GM21619 (cell line): Measurements from ENCODE around the gene TCF7L1.
A peak's percentile ranks its signal among the peaks of the same experiment; 100 is the strongest.
"Not testable (repeated sequence)": the region's sequence is repeated elsewhere in the genome, so short reads cannot be mapped to it uniquely, and the experiment has no call there.

Experiments used
- ATAC-seq: cut with Tn5 transposase; IDR thresholded peaks from one replicate; pipeline ENCODE4 v1.9.1; 2021; ENCODE audit not compliant: unreplicated experiment

TCF7L1 gene

DNA sequence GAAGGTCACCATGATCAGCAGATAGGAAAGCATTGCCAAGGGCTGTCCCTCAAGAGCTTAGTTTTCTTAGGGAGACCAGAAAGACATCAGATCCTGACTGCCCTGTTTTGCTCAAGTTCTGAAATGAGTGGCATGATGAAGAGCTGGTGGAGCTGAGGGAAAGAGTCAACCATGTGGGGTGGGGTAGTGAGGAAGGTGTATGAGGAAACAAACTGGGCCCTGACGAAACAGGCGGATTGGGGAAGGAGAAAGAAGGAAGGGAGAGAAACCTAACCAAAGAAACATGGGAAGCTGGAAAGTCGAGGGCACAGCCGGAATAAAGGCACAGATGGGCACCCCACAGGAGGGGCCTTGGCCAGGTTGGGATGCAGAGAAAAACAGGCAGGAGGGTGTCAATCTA is 186.6 kb downstream of the TCF7L1 start:
- no peak for ATAC-seq

DNA sequence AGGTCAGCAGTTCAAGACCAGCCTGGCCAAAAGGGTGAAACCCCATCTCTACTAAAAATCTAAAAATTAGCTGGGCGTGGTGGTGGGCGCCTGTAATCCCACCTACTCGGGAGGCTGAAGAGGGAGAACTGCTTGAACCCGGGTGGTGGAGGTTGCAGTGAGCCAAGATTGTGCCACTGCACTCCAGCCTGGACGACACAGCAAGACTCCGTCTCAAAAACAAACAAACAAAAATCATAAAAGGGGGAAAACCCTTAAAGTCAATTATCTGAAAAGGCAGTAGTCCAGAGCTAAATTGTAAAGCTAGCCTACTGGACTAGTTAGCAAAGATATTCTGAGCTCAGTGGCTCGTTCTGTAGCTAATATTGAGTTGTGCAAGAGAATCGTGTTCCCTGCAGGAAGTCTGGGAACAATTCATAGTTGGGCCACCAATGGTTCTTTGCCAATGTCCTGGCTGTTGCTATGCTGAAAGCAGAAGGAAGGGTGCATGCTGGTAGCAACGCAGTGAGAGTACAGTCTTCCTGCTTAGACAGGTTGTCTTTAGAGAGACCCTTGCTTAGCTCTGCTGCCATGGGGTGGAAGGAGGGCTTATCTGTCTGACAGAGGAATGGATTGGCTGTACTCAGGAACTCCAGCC is 190.3 kb downstream of the TCF7L1 start:
- ATAC-seq: no peak

DNA sequence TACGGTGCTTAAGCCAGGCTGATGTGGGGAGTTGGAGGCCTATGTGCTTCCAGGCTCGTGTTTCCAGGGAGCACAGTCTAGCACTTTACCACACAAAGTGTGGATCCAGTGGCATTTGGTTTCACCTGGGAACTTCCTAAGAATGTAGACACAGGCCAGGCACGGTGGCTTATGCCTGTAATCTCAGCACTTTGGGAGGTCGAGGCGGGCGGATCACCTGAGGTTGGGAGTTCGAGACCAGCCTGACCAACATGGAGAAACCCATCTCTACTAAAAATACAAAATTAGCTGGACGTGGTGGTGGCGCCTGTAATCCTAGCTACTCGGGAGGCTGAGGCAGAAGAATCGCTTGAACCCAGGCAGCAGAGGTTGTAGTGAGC is 190.8 kb downstream of the TCF7L1 start:
- ATAC-seq: not testable (repeated sequence)

DNA sequence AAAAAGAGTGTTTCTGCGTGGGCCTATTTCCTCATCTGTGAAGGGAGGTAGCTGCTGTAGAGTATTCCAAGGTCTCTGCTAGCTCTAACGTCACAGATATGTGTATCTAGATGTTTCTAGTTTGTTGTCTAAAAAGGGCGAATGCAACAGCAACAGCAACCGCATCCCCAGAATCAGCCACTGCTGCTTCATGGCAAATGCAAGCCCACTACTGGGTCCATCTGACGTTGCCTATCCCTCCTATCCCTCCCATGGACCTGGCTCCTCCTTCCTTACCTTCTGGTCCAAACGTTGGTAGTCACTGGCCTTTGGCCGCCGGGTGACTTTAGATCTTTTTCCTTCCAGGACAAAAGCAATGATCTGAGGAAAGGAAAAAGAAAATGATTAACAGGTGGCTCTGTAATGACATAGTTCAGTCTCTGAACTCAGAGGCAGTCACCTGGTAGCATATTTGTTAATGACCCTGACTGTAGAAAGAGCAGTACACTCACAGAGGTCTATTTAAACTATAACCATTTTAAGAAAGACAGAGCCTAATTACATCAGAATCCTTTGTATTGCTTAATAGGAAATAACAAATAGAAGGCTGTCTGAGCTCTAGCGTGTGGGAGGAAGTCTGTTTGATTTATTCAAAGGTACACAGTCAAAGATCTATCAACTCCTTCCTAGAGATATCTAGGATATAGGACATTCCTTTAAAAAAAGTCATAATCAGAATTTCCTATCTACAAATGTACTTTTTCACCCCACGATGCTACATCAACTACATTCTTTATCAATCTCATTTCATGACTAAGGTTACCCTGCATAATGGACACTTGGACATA is 191.7 kb downstream of the TCF7L1 start:
- no peak for ATAC-seq

DNA sequence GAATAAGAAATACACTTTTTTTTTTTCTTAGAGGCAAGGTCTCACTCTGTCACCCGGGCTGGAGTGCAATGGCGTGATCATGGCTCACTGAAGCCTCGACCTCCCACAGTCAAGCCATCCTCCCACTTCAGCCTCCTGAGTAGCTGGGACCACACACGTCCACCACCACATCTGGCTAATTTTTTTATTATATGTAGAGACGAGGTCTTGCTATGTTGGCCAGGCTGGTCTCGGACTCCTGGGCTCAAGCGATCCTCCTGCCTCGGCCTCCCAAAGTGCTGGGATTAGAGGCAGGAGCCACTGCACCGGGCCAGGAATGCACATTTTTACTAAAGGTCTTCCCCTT is 192.2 kb downstream of the TCF7L1 start:
- ATAC-seq: no peak

DNA sequence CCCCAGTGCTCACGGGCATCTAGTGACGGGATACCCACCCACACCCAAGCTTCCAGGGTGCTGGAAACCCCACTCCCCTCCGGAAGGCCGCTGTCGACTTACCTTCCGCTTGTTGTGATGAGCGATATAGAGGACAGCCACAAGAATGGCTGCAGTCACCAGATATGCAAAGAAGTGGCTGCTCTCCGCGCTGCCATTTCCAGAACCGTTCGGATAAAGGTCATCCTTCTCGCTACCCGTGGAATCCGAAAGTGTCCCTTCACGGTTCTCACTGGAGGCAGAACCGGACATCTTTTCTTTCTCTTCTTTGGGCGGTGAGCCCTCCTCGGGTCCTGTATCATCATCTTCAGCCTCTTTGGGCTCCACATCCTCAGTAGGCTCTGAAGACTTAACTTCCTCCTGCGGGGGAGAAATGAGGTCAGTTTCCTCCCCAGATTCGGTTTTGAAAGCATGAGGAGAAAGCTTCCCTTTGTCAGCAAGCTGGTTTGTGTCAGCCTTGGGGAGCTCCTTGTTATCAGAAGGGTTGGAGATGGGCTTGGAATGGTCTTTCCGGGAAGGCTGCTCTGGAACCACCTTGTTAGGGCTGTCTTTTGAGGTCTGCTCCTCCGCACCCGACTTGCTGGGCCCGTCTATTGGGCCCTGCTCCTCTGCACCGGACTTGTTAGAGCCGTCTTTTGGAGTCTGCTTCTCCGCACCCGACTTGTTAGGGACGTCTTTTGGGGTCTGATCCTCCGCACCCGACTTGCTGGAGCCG is 193.4 kb downstream of the TCF7L1 start:
- ATAC-seq: peak; percentile 27

DNA sequence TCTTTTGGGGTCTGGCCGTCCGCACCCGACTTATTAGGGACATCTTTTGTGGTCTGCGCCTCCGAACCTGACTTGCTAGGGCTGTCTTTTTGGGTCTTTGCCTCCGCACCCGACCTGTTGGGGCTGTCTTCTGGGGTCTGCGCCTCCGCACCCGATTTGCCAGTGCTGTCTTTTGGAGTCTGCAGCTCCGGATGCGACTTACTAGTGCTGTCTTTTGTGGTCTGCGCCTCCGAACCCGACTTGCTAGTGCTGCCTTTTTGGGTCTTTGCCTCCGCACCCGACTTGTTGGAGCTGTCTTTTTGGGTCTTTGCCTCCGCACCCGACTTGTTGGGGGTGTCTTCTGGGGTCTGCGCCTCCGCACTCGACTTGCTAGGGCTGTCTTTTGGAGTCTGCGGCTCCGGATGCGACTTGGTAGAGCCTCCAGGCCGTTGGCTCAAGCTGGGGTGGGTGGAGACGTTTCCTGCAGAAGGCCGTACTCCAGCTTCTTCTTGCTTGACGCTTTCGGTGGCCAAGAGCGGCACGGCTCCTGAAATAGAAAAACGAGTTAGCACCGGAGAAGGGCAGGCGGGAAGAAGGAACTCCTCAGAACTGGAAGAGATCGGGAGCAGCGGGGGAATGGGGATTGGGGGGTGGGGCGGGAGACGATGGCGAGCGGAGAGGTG is 194.1 kb downstream of the TCF7L1 start:
- ATAC-seq: peak; percentile 27

DNA sequence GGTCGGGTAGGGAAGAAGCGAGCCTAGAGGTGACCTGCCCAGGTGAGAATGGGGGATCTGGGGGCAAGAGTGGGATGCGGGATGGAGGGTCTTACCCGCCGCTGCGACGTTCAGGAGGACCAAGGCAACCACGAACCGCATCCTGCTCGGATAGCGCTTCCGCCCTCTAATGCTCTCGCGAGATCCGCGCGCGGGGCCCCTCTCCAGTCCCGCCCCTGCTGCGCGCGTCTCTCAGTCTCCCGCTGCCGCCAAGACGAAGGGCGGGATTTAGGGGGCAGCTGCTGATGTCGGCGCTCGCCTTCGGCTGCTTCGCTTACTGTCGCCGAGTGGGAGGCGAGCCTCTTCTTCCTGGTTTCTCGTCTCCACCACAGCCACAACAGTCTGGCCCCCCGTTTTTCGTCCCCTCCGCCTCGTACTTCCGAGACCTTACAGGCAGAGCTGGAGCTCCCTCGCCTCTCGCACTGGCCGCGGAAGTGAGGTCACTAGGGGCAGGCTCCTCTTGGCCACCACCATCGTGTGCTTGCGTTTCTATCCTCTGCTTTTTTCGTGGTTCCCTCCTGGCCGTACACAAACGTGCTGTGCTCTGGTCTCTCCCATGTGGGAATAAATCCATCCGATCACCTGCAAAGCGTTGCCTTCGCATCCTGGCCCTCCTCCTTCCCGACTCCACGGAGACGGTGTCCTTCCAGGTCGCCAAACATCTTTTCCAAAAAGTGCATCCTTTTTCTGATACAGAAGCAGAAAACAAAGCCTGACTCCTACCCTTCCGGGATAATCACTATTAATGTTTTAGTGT is 194.8 kb downstream of the TCF7L1 start, which contains the start of gene TGOLN2:
Gene TGOLN2, minus strand, starts transcription at position 168 of the 796 bp plus-strand sequence. Its CDS starts 27 bp downstream, at position 141.
- peak; percentile 83 for ATAC-seq

DNA sequence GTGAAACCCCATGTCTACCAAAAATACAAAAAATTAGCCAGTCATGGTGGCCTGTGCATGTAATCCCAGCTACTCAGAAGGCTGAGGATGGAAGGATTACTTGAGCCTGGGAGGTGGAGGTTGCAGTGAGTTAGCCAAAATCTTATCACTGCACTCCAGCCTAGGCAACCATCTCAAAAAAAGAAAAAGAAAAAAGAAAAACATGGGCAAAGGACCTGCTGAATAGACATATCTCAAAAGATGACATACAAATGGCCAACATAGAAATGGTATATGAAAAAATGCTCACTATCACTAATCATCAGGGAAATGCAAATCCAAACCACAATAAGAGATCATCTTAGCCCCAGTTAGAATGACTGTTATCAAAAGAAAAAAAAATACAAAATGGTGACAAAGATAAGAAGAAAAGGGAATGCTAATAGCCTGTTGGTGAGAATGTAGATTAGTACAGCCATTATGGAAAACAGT is 196.0 kb downstream of the TCF7L1 start:
- ATAC-seq: no peak

DNA sequence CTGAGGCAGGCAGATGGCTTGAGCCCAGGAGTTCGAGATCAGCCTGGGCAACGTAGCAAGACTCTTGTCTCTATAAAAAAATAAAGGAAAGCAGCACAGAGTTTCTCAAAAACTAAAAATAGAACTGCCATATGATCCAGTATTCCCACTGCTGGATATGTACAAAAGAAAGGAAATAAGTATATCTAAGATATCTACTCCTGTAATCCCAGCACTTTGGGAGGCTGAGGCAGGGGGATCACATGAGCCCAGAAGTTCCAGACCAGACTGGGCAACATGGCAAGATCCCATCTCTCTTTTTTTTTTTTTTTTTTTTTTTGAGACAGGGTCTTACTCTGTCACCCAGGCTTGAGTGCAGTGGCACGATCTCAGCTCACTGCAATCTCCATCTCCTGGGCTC is 196.5 kb downstream of the TCF7L1 start:
- not testable (repeated sequence) for ATAC-seq

DNA sequence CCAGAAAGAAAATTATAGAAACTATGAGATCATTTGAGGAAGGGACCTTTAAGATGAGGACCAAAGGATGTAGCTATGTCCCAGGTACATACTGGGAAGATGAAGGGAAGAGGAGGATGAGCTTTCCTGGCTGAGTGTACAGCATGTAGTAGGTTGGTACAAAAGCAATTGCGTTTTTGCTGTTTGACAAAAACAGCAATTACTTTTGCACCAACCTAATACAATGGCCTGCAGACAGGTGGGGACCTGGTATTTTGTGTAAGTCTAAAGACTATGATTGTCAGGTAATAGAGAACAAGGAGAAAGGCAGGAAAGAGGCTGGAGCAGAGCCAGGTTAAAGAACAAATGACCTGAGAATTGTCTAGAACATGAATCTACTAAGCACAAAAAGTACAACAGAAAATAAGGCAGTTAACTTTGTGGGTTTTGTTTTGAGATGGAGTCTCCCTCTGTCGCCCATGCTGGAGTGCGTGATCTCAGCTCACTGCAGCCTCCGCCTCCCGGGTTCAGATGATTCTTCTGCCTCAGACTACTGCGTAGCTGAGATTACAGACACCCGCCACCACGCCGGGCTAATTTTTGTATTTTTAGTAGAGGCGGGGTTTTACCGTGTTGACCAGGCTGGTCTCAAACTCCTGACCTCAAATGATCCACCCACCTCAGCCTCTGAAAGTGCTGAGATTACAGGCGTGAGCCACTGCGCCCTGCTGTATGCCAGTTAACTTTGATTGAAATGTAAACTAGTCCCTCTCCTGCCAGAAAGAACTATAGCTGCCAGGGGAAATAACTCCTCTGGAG is 197.8 kb downstream of the TCF7L1 start:
- no peak for ATAC-seq

DNA sequence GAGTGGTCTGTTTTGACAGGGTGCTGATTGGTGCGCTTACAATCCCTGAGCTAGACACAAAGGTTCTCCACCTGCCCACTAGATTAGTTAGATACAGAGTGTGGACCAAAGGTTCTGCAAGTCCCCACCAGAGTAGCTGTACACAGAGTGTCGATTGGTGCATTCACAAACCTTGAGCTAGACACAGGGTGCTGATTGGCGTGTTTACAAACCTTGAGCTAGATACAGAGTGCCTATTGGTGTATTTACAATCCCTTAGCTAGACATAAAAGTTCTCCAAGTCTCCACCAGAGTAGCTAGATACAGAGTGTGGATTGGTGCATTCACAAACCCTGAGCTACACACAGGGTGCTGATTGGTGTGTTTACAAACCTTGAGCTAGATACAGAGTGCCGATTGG is 200.7 kb downstream of the TCF7L1 start:
- ATAC-seq: not testable (repeated sequence)

DNA sequence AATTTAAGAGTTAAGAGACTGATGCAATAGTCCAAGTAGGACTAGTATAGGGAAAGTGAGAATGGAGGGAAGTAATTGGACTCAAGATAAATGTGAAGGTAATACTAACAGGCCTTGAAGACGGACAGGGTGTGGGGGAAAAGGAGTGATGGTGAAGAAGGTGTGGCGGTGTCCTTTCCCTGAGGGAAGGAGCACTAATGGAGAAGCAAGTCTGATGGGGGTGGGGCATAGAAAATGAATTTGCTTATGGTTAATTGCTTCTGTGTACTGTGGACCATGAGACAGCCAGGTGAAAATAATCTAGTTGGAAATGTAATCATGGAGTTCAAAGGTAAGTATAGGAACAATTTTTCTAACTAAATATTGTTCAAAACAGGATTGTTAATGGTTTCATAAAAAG is 201.7 kb downstream of the TCF7L1 start:
- ATAC-seq: no peak

DNA sequence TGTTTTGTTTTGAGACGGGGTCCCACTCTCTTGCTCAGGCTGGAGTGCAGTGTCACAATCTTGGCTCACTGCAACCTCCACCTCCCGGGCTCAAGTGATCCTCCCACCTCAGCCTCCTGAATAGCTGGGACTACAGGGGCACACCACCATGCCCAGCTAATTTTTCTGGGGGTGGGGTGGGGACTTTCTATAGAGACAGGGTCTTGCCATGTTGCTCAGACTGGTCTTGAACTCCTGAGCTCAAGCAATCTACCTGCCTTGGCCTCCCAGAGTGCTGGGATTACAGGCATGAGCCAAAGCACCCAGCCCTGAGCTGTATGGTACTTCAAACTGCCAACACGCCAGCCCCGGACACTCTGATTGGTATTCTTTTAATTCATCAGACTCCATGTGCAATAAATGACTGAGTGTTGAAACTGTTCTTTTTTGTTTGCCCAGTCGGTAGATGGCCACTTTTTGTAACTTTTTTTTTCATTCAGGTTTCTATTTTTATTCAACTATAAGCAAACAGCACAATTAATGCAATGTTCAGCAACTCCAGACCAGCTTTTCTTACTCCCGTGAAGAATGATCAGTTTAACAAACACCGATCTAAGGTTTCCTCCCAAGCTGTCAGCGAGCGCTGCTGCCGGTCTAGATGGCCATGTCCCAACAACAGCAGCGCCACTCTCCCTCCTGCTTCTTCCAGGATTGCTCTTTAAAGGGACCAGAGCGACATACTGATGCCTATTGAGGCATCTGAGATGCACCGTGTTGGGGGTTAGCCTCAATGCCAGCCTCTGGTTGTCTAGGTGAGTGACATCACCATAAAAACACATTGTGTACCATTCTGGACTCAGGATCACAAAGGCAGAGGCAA is 207.1 kb downstream of the TCF7L1 start:
- no peak for ATAC-seq

DNA sequence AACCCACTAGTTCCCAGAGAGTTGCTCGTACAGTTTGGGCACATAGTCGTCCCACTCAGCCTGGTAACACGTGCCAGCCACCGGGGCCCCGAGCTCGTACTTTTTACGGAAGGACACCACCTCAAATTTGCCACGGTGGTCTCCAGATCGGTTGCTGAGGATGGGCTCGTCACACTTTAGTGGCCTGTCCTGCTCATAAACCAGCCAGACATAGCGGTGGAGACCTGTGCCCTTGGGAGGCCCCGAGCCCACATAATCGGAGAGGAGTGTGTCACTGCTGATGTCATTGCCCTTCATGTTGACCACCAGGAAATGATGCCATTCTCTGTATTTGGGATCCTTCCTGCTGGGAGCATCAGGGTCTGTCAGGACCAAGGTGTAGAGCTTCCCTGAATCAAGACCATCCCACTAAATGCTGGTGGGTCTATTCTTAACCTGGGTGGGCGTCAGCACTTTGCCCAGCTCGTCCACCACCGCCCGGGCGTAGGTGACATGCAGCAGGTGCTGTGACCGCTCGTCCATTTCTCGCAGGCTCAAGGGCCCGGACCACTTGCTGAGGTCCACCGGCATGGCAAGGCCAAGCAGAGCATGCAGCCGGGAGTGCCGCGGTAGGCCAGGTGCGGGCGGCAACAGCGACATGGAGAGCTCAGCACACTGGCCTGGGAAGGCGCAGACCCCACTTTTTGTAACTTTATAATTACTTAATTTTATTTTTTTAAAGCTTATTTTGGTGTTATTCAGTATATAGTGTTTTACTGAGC is 208.3 kb downstream of the TCF7L1 start:
- no peak for ATAC-seq

DNA sequence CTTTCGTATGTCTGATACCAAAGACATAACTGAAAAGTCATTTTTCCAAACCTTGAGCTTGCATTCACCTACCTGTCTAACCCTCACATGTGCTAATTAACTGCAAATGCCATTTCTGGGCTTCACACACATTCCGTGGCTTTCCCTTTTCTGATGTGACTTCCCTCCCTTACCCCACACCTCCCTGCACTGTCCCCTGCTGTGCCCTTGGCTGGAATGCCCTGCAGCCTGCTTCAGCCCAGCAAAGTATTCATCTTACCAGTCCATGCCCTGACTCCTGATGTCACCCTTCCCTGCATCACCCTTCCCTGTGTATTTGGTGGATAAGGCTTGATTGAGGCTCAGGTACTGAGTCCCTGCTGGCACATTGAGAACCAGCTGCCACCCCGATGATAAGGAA is 209.0 kb downstream of the TCF7L1 start:
- no peak for ATAC-seq

DNA sequence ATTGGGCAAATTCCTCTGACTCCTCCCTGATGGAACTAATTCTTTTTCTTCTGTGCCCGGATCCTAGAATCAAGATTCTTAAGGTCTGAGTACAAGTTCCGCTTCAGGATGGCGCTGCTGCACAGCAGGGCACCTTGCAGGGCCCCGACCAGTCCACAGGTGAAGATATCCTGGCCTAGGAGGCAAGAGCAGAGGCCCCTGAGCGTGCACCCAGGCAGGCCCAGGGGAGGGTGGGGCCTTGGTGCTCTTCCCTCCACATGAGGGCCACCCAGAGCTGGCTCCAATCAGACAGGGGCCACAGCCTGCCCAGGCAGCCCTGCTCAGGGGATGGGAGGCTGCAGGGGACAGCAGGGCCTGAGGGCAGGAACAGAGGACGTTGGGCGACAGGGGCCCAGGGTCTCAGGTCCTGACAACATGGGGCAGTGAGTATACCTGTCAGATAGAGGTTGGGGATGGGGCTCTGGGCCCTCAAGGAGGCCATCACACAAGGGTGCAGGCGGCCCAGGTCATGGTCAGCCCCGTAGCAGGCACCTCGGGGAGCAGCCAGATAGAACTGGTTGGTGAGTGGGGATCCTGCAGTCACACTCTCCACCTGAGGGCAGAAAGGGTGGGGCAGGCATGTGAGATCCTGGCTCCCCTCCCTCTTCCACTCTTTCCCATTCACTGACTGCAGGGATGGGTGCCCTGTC is 210.2 kb downstream of the TCF7L1 start:
- ATAC-seq: not testable (repeated sequence)
